Motor neuron (in vitro differentiated cells): ENCODE data around the gene PTCHD1. TPM values are rescaled to one million over a fixed set of nuclear protein-coding genes. Genes with fewer than 3 reads are reported as not detected.

ENCODE experiments used
- ATAC-seq, 8 experiments: fragments of 200-7000 bp; cut with Tn5 transposase; replicated peaks in 6 of 8; 2 replicates each; pipeline ENCODE4 v1.8.0; 2021; ENCODE audit warnings: mild to moderate bottlenecking in 8 of 8, moderate library complexity in 8 of 8
- H3K27ac ChIP-seq, 2 donors: fragments of 250-450 bp; sonication (Bioruptor Pico); 2 replicates each; pipeline ENCODE4 v1.9.0; 2021; ENCODE audit warnings: antibody characterized with exemption in 2 of 2, mild to moderate bottlenecking in 2 of 2, moderate library complexity in 1 of 2
- H3K4me1 ChIP-seq, 2 donors: fragments of 250-450 bp; sonication (Bioruptor Pico); replicated peaks in 1 of 2; 2 replicates each; pipeline ENCODE4 v1.6.1; 2021; ENCODE audit warnings: antibody characterized with exemption in 2 of 2, mild to moderate bottlenecking in 2 of 2, moderate library complexity in 1 of 2
- H3K4me3 ChIP-seq, 5 donors: fragments of 250-450 bp; sonication (Bioruptor Pico); 2 replicates each; pipeline ENCODE4 v1.9.0; 2021; ENCODE audit warnings: antibody characterized with exemption in 5 of 5, mild to moderate bottlenecking in 5 of 5, moderate library complexity in 4 of 5
- WGBS, 10 experiments: fragments of 450-650 bp; shearing (Covaris generic); methylation state at CpG; one replicate each; pipeline ENCODE4 v1.0.0; 2022; 5-methylcytosine and 5-hydroxymethylcytosine counted together
- in situ Hi-C, 9 experiments: fragments of 400-800 bp; cut with MboI; loops; one replicate each; pipeline ENCODE4 v1.15.0; 2021; ENCODE audit warnings: low sequenced_read_pairs in 9 of 9, low pct_unique_long_range_greater_than_20kb in 2 of 9; ENCODE audit not compliant: unreplicated experiment in 9 of 9
- total RNA-seq, 8 experiments: library from RNA; unstranded; fragments of 300-600 nt; gene quantifications; 2 replicates each; pipeline versions ENCODE4 v1.2.3 to v1.2.4, GENCODE V29; 2022

PTCHD1 gene
- total RNA-seq, 8 experiments from 2014 or later, result 0.04 to 6.5 (median 0.66) TPM

- Histone ChIP-seq H3K27ac (no peak overlapping the region), H3K4me1 (no peaks in the 10 kb centered on the region), H3K4me3 (no peak overlapping the region)
- in situ Hi-C loops, result no loop called here
- WGBS, 10 experiments, result 13 to 77% (median 54%) methylated on average over 3 to 5 of the region's 6 CpGs; no CpG with 5 or more reads in 6 of the 10 experiments
- peak in 3 of 8 experiments; percentile 48 to 77 (median 64) for ATAC-seq
Measured at GRCh38 chrX:23387550-23388184, 53.0 kb downstream of the PTCHD1 start.

GRCh38 chrX:23389196-23389792 lies 54.6 kb downstream of the PTCHD1 start:
- H3K4me3 ChIP-seq, result no peak overlapping the region
- no peak for ATAC-seq
- no peaks in the 10 kb centered on the region for H3K4me1 ChIP-seq
- no peak overlapping the region for H3K27ac ChIP-seq
- 20 to 63% methylated on average over 1 to 2 of the region's 8 CpGs; no CpG with 5 or more reads in 8 of the 10 experiments for WGBS, 10 experiments
- in situ Hi-C loops, result no loop called here

DNA sequence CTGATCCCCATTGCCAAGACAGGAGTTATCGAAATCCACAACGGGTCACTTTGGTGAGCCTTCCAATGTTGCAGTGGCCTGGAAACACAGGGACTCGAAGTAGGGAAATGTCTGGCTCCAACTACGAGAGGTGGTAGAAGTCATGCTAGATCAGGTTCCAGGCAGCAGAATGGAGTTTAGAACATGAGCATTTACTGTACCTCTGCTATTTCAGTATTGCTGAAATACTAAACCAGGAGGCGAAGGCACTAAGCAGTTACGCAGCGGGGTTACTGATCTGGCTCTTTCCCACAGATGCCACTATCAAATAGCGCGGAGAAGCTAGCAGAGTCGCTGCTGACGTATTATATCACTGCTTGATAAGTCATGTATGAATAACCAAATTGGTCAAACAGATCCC lies 56.3 kb downstream of the PTCHD1 start:
- ATAC-seq, result no peak
- Histone ChIP-seq H3K4me3 (no peak overlapping the region), H3K4me1 (peaks cover 0 to 3% of the 10 kb centered on the region in 2 donors), H3K27ac (no peak overlapping the region)
- in situ Hi-C loops, result no loop called here
- 30 to 98% (median 80%) methylated on average over 1 to 9 of the region's 11 CpGs; no CpG with 5 or more reads in 3 of the 10 experiments for WGBS, 10 experiments

GRCh38 chrX:23392195-23392594 lies 57.5 kb downstream of the PTCHD1 start:
- WGBS, 10 experiments, result 13 to 100% (median 76%) methylated on average over 1 to 5 of the region's 5 CpGs; no CpG with 5 or more reads in 2 of the 10 experiments
- no peak overlapping the region for H3K27ac ChIP-seq
- peaks cover 0 to 3% of the 10 kb centered on the region in 2 donors for H3K4me1 ChIP-seq
- ATAC-seq, result no peak
- in situ Hi-C loops, result no loop called here
- H3K4me3 ChIP-seq, result no peak overlapping the region

- no peak overlapping the region for H3K27ac ChIP-seq
- H3K4me1 ChIP-seq, result peaks cover 0 to 3% of the 10 kb centered on the region in 2 donors
- WGBS, 10 experiments, result 40 to 89% methylated on average over 1 of the region's 1 CpG; no CpG with 5 or more reads in 8 of the 10 experiments
- no peak overlapping the region for H3K4me3 ChIP-seq
- no peak for ATAC-seq
- in situ Hi-C loops, result no loop called here
Measured at GRCh38 chrX:23394421-23394820, 59.8 kb downstream of the PTCHD1 start.

GRCh38 chrX:23396263-23396662 lies 61.6 kb downstream of the PTCHD1 start:
- WGBS, 10 experiments, result 0 to 75% (median 55%) methylated on average over 1 to 5 of the region's 5 CpGs; no CpG with 5 or more reads in 6 of the 10 experiments
- H3K4me3 ChIP-seq, result no peak overlapping the region
- peaks cover 0 to 3% of the 10 kb centered on the region in 2 donors for H3K4me1 ChIP-seq
- in situ Hi-C loops, result no loop called here
- peak in 5 of 8 experiments; percentile 45 to 82 (median 66) for ATAC-seq
- no peak overlapping the region for H3K27ac ChIP-seq

GRCh38 chrX:23398570-23398969 lies 63.9 kb downstream of the PTCHD1 start:
- no peak overlapping the region for H3K27ac ChIP-seq
- no peak overlapping the region for H3K4me3 ChIP-seq
- ATAC-seq, result no peak
- 6 to 100% (median 33%) methylated on average over 1 to 8 of the region's 8 CpGs; no CpG with 5 or more reads in 3 of the 10 experiments for WGBS, 10 experiments
- peaks cover 0 to 3% of the 10 kb centered on the region in 2 donors for H3K4me1 ChIP-seq
- in situ Hi-C loops, result no loop called here

DNA sequence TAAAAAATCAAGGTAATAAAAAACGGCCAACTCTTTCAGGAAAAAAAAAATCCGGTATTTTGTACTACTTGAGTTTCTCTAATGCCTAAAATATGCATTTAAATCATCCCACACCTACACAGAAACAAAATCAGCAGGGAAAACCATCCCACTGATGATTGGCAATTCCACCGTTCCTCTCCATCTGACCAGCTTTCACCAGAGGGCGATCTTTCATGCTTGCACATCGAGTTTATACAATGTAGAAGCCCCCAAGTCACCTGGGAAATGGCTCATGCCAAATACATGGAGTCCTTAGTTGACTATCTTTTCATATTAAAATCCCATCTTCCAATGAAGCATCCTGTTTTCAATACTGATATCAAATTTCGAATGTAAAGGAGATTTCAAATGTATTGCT lies 69.2 kb downstream of the PTCHD1 start:
- in situ Hi-C loops, result no loop called here
- ATAC-seq, result no peak
- WGBS, 10 experiments, result 18 to 90% (median 64%) methylated on average over 1 to 5 of the region's 6 CpGs; no CpG with 5 or more reads in 4 of the 10 experiments
- Histone ChIP-seq H3K27ac (no peak overlapping the region), H3K4me1 (no peaks in the 10 kb centered on the region), H3K4me3 (no peak overlapping the region)

GRCh38 chrX:23422912-23423311 lies 88.3 kb downstream of the PTCHD1 start:
- in situ Hi-C loops, result no loop called here
- no peaks in the 10 kb centered on the region for H3K4me1 ChIP-seq
- no peak overlapping the region for H3K27ac ChIP-seq
- no peak overlapping the region for H3K4me3 ChIP-seq
- ATAC-seq, result no peak
- WGBS, 10 experiments, result 0 to 67% (median 42%) methylated on average over 1 of the region's 1 CpG; no CpG with 5 or more reads in 2 of the 10 experiments

- peak in 2 of 8 experiments; percentile 59 to 72 for ATAC-seq
- no peak overlapping the region for H3K27ac ChIP-seq
- in situ Hi-C loops, result no loop called here
- H3K4me3 ChIP-seq, result no peak overlapping the region
- no peaks in the 10 kb centered on the region for H3K4me1 ChIP-seq
- 0 to 78% (median 0%) methylated on average over 1 of the region's 3 CpGs; no CpG with 5 or more reads in 7 of the 10 experiments for WGBS, 10 experiments
Measured at GRCh38 chrX:23434356-23434884, 99.8 kb downstream of the PTCHD1 start.

GRCh38 chrX:23435108-23435507 lies 100.5 kb downstream of the PTCHD1 start:
- H3K4me1 ChIP-seq, result no peaks in the 10 kb centered on the region
- in situ Hi-C loops, result no loop called here
- ATAC-seq, result no peak
- WGBS, 10 experiments, result 50% methylated on average over 1 of the region's 1 CpG; no CpG with 5 or more reads in 9 of the 10 experiments
- H3K4me3 ChIP-seq, result no peak overlapping the region
- H3K27ac ChIP-seq, result no peak overlapping the region

DNA sequence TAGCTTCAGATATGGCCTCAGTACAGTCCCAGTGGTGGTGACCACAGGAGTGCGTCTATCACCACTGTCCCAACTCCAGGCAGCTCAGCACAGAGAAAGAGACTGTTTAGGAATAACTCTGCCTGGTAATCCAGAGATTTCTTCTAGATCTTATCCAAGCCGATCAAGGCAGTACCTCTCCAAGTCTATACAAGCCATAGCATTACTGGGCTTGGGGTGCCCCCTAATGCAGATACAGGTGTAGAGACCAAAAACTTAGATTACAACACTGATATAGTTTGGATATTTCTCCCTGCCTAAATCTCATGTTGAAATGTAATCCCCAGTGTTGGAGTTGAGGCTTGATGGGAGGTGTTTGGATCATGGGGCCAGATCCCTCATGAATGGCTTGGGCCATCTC lies 100.9 kb downstream of the PTCHD1 start:
- Histone ChIP-seq H3K4me1 (no peaks in the 10 kb centered on the region), H3K27ac (no peak overlapping the region), H3K4me3 (no peak overlapping the region)
- peak in 1 of 8 experiments; percentile 33 for ATAC-seq
- in situ Hi-C loops, result no loop called here
- 75% methylated on average over 1 of the region's 2 CpGs; no CpG with 5 or more reads in 9 of the 10 experiments for WGBS, 10 experiments

GRCh38 chrX:23436875-23437274 lies 102.2 kb downstream of the PTCHD1 start:
- H3K4me1 ChIP-seq, result no peaks in the 10 kb centered on the region
- no peak for ATAC-seq
- no peak overlapping the region for H3K4me3 ChIP-seq
- no peak overlapping the region for H3K27ac ChIP-seq
- in situ Hi-C loops, result no loop called here
- WGBS, 10 experiments, result no CpG with 5 or more reads among the region's 1 CpG
